Endothelial cell of umbilical vein (primary cell): Measurements from ENCODE around the gene DNAJC6. TPM values are rescaled to one million over a fixed set of nuclear protein-coding genes. Genes with fewer than 3 reads are reported as not detected.

Experiments used
- BruUV-seq: library from RNA; stranded (reverse); fragments of 400-500 nt; replicated peaks from 2 replicates; lab custom pipeline; 2021; lab: Mats Ljungman, UMichigan
- CTCF ChIA-PET: fragments of 300-600, 350-600 bp; sonication (Branson Sonifier 250); formaldehyde crosslinking; loops from one replicate; lab custom pipeline; 2021; ENCODE audit warnings: antibody characterized with exemption, inconsistent platforms; lab: Charles Lee
- POLR2A ChIA-PET: fragments of 300-600, 350-600 bp; sonication (Branson Sonifier 250); formaldehyde crosslinking; loops from one replicate; lab custom pipeline; 2021; ENCODE audit warnings: antibody characterized with exemption, inconsistent platforms; lab: Charles Lee
- DNase-seq: peaks from one replicate; pipeline ENCODE4 v3.0.0-alpha.2; 2011; ENCODE audit warnings: low read depth, low spot score
- FAIRE-seq: peaks from 2 replicates; lab custom pipeline; 2011; peaks lifted over from hg19 to GRCh38; lab: Jason Lieb, UNC
- H2AFZ ChIP-seq: 2 replicates; pipeline ENCODE4 v1.6.0; 2012; ENCODE audit warnings: low read depth, low read length, control low read depth, inconsistent platforms
- H3K27ac ChIP-seq: 2 replicates; pipeline ENCODE4 v1.5.1; 2011; ENCODE audit warnings: low read depth, mild to moderate bottlenecking, control low read depth, low read length, moderate library complexity; ENCODE audit not compliant: insufficient read depth
- H3K27me3 ChIP-seq, 2 experiments: 2 replicates each; pipeline versions ENCODE4 v1.6.0 to v1.6.1; 2011; ENCODE audit warnings: low read length in 2 of 2, mixed read lengths in 1 of 2; ENCODE audit not compliant: control insufficient read depth in 2 of 2, insufficient read depth in 2 of 2
- H3K36me3 ChIP-seq, 2 experiments: 2 replicates in 1 of 2; 3 replicates in 1 of 2; pipeline ENCODE4 v1.5.1; 2011; ENCODE audit warnings: low read length in 2 of 2, mild to moderate bottlenecking in 1 of 2, moderate library complexity in 1 of 2; ENCODE audit not compliant: control insufficient read depth in 2 of 2, insufficient read depth in 2 of 2; ENCODE audit errors: extremely low read depth in 1 of 2
- H3K4me1 ChIP-seq: 3 replicates; pipeline ENCODE4 v1.5.1; 2011; ENCODE audit warnings: mild to moderate bottlenecking, low read length; ENCODE audit not compliant: control insufficient read depth, insufficient read depth; ENCODE audit errors: extremely low read depth
- H3K4me2 ChIP-seq: 2 replicates; pipeline ENCODE4 v1.6.1; 2011; ENCODE audit warnings: low read length, control low read depth, mixed read lengths; ENCODE audit not compliant: insufficient read depth
- H3K4me3 ChIP-seq, 3 experiments: fragments of 200-600 bp in 1 of 3; sonication (generic), shearing (Covaris generic) in 1 of 3; replicated peaks in 1 of 3; 2 replicates each; pipeline ENCODE4 v1.5.1; 2011 to 2016; ENCODE audit warnings: control low read depth in 3 of 3, low read length in 3 of 3, mild to moderate bottlenecking in 2 of 3, inconsistent platforms in 1 of 3, low read depth in 1 of 3, moderate library complexity in 1 of 3; ENCODE audit not compliant: insufficient read depth in 1 of 3
- H3K79me2 ChIP-seq: 2 replicates; pipeline ENCODE4 v1.6.0; 2012; ENCODE audit warnings: low read length, inconsistent platforms; ENCODE audit not compliant: control insufficient read depth, insufficient read depth
- H3K9ac ChIP-seq: replicated peaks from 2 replicates; pipeline ENCODE3; 2011; ENCODE audit warnings: low read length, control low read depth; ENCODE audit not compliant: insufficient read depth; ENCODE audit errors: extremely low read depth
- H3K9me1 ChIP-seq: replicated peaks from 3 replicates; pipeline ENCODE4 v1.6.0; 2011; ENCODE audit warnings: mild to moderate bottlenecking, low read length; ENCODE audit not compliant: control insufficient read depth, insufficient read depth; ENCODE audit errors: extremely low read depth
- H3K9me3 ChIP-seq: replicated peaks from 2 replicates; pipeline ENCODE4 v1.5.1; 2012; ENCODE audit warnings: low read length, inconsistent platforms; ENCODE audit not compliant: control insufficient read depth, insufficient read depth
- H4K20me1 ChIP-seq: replicated peaks from 2 replicates; pipeline ENCODE3; 2011; ENCODE audit warnings: mild to moderate bottlenecking, low read length; ENCODE audit not compliant: control insufficient read depth, insufficient read depth; ENCODE audit errors: extremely low read depth
- CTCF ChIP-seq, 2 donors: IDR thresholded peaks; 1 replicate in 1 of 2; 2 replicates in 1 of 2; pipeline ENCODE4 v1.5.1; 2011; ENCODE audit warnings: low read length in 2 of 2, mild to moderate bottlenecking in 2 of 2, moderate library complexity in 2 of 2, control low read depth in 1 of 2, inconsistent platforms in 1 of 2, low read depth in 1 of 2; ENCODE audit not compliant: insufficient read depth in 1 of 2; ENCODE audit errors: extremely low read depth in 1 of 2
- GATA2 ChIP-seq: IDR thresholded peaks from 2 replicates; pipeline ENCODE4 v1.7.0; 2011; ENCODE audit warnings: low read depth, mild to moderate bottlenecking, moderate library complexity, mixed read lengths, low read length; ENCODE audit not compliant: insufficient read length, insufficient read depth
- dilution Hi-C: fragments of 300-500 bp; cut with MboI; formaldehyde crosslinking; loops from one replicate; pipeline ENCODE4 v1.15.0; 2019; ENCODE audit warnings: low sequenced_read_pairs; ENCODE audit not compliant: extremely low pct_ligation_motif_present
- intact Hi-C: fragments of 100-400 bp; cut with micrococcal nuclease; formaldehyde crosslinking; loops from one replicate; pipeline ENCODE4 v1.10.0; 2022
- polyA plus RNA-seq, 4 experiments: library from polyadenylated mRNA; depleted of rRNA in 3 of 4; stranded (reverse) in 3 of 4; unstranded in 1 of 4; fragments of >200 nt; gene quantifications; 2 replicates each; pipeline versions ENCODE4 v1.2.1 to v1.2.3, GENCODE V29; 2011 to 2012; ENCODE audit warnings: missing spikeins in 1 of 4
- small RNA-seq: library from RNA; depleted of rRNA; stranded (forward); fragments of <200 nt; gene quantifications from one replicate; pipeline ENCODE3, GENCODE V24; 2012; ENCODE audit warnings: low replicate concordance, low read depth; ENCODE audit not compliant: insufficient read depth, insufficient read length
- total RNA-seq: library from RNA; stranded (reverse); gene quantifications from 2 replicates; pipeline ENCODE4 v1.2.3, GENCODE V29; 2021

Gene DNAJC6
- total and polyA plus RNA-seq, 2 donors (not counting 3 experiments of a cell fraction or from before 2014, with no cell fraction given), result 2.3 to 4.9 TPM

- Histone ChIP-seq H3K27ac (no peak overlapping the region), H3K9ac (no peak overlapping the region), H3K4me1 (no peaks in the 10 kb centered on the region), H3K36me3 (no peaks in the 10 kb centered on the region), H3K4me3 (no peak overlapping the region), H3K27me3 (no peaks in the 10 kb centered on the region), H3K9me3 (no peaks in the 10 kb centered on the region), H3K9me1 (no peaks in the 10 kb centered on the region), H2AFZ (no peak overlapping the region), H3K79me2 (no peaks in the 10 kb centered on the region), H3K4me2 (no peak overlapping the region), H4K20me1 (no peaks in the 10 kb centered on the region)
- TF ChIP-seq CTCF (IDR thresholded peaks at IDR 0.05; ENCODE audit: extremely low read depth in 1 of 2, insufficient read depth in 1 of 2, low read depth in 1 of 2, low read length in 2 of 2) (peak; percentile 44 to 56), GATA2 (no peak)
- intact Hi-C loops, result loop anchor here (1.0 to 2.0 kb wide), 2 partner anchors 29 to 223 kb away; no protein-coding TSS in a partner anchor
- dilution Hi-C loops, result no loop called here
- BruUV-seq, result no TSS peak
- FAIRE-seq (no peak), DNase-seq (peak; percentile 50)
- POLR2A ChIA-PET, result no interaction called here
- CTCF ChIA-PET, result interaction anchor here (0.6 to 3.6 kb wide), 51 partner anchors 9 to 246 kb away, joined by 3 to 46 read pairs (median 4); partner anchors contain the start of genes DNAJC6, LEPR and LEPROT
These were observed 150.0 kb downstream of the DNAJC6 start for GRCh38 chr1:65459397-65459768.

Small RNAs within 50 kb of the gene (small RNA-seq; reads per million reads assigned to genes)
- gene COX6CP13 (not detected), gene RNU2-15P (not detected)

Other genes starting within 250 kb of the DNAJC6 start
- 5.6 and 7.0 TPM in 2 replicates for gene AK4, start 161.3 kb upstream of the DNAJC6 start, total RNA-seq
- 1.8 and 2.2 TPM in 2 replicates for gene AK4, start 161.3 kb upstream of the DNAJC6 start, polyA plus RNA-seq
- gene LEPR, start 111.1 kb downstream of the DNAJC6 start, total RNA-seq, result 10.8 and 18.7 TPM in 2 replicates
- gene LEPR, start 111.1 kb downstream of the DNAJC6 start, polyA plus RNA-seq, result 8.8 and 11.1 TPM in 2 replicates
- gene LEPROT, start 111.1 kb downstream of the DNAJC6 start, total RNA-seq, result 71.7 and 80.6 TPM in 2 replicates
- 86.0 and 94.8 TPM in 2 replicates for gene LEPROT, start 111.1 kb downstream of the DNAJC6 start, polyA plus RNA-seq